H9 (cell line): ENCODE data around the gene PLBD1. TPM values are rescaled to one million over a fixed set of nuclear protein-coding genes. Genes with fewer than 3 reads are reported as not detected.

Experiments used
- DNase-seq: peaks from one replicate; pipeline ENCODE4 v3.0.0-alpha.2; 2017
- H2AFZ ChIP-seq: one replicate; pipeline ENCODE4 v1.6.1; 2013; ENCODE audit warnings: mild to moderate bottlenecking, low read length, control low read depth, moderate library complexity
- H2AK5ac ChIP-seq: 2 replicates; pipeline ENCODE4 v1.6.1; 2013; ENCODE audit warnings: low read length, control low read depth, mixed read lengths; ENCODE audit not compliant: insufficient read length
- H2BK120ac ChIP-seq: one replicate; pipeline ENCODE4 v1.6.1; 2013; ENCODE audit warnings: low read depth, mild to moderate bottlenecking, low read length, control low read depth, inconsistent platforms; ENCODE audit not compliant: poor library complexity, severe bottlenecking
- H2BK12ac ChIP-seq: 2 replicates; pipeline ENCODE4 v1.6.1; 2013; ENCODE audit warnings: low read length, control low read depth, mixed read lengths, low read depth; ENCODE audit not compliant: insufficient read length
- H2BK15ac ChIP-seq: 2 replicates; pipeline ENCODE4 v1.6.1; 2013; ENCODE audit warnings: low read depth, low read length, control low read depth
- H2BK20ac ChIP-seq: one replicate; pipeline ENCODE4 v1.6.1; 2013; ENCODE audit warnings: low read depth, mild to moderate bottlenecking, low read length, control low read depth, inconsistent platforms; ENCODE audit not compliant: poor library complexity, severe bottlenecking
- H2BK5ac ChIP-seq: 2 replicates; pipeline ENCODE4 v1.6.1; 2013; ENCODE audit warnings: low read length, control low read depth, mixed read lengths; ENCODE audit not compliant: insufficient read length
- H3K14ac ChIP-seq: 2 replicates; pipeline ENCODE4 v1.6.1; 2013; ENCODE audit warnings: low read length, control low read depth; ENCODE audit not compliant: insufficient read depth
- H3K18ac ChIP-seq: 2 replicates; pipeline ENCODE4 v1.6.1; 2013; ENCODE audit warnings: low read depth, mild to moderate bottlenecking, mixed read lengths, low read length, control low read depth; ENCODE audit not compliant: insufficient read length
- H3K23ac ChIP-seq: 2 replicates; pipeline ENCODE4 v1.6.1; 2013; ENCODE audit warnings: low read length, control low read depth, mixed read lengths, low read depth; ENCODE audit not compliant: insufficient read length
- H3K23me2 ChIP-seq: 2 replicates; pipeline ENCODE4 v1.6.1; 2013; ENCODE audit warnings: low read depth, mild to moderate bottlenecking, mixed read lengths, low read length, control low read depth; ENCODE audit not compliant: insufficient read length, poor library complexity, severe bottlenecking
- H3K27ac ChIP-seq: 2 replicates; pipeline ENCODE4 v1.5.1; 2013; ENCODE audit warnings: low read length, control low read depth, mixed read lengths, low read depth; ENCODE audit not compliant: insufficient read length
- H3K27me3 ChIP-seq: 2 replicates; pipeline ENCODE4 v1.6.1; 2013; ENCODE audit warnings: low read length, control low read depth, inconsistent platforms; ENCODE audit not compliant: insufficient read depth
- H3K4ac ChIP-seq: 2 replicates; pipeline ENCODE4 v1.6.1; 2013; ENCODE audit warnings: low read depth, mild to moderate bottlenecking, control low read depth, inconsistent platforms, low read length, moderate library complexity
- H3K4me1 ChIP-seq: 2 replicates; pipeline ENCODE4 v1.6.1; 2013; ENCODE audit warnings: low read length, control low read depth, inconsistent platforms; ENCODE audit not compliant: insufficient read depth
- H3K4me2 ChIP-seq: 2 replicates; pipeline ENCODE4 v1.6.1; 2013; ENCODE audit warnings: low read length, control low read depth, mixed read lengths; ENCODE audit not compliant: insufficient read length, insufficient read depth
- H3K56ac ChIP-seq: 2 replicates; pipeline ENCODE4 v1.6.1; 2013; ENCODE audit warnings: low read depth, mild to moderate bottlenecking, mixed read lengths, low read length, control low read depth; ENCODE audit not compliant: insufficient read length
- H3K79me1 ChIP-seq: 2 replicates; pipeline ENCODE4 v1.6.1; 2013; ENCODE audit warnings: low read depth, mild to moderate bottlenecking, moderate library complexity, low read length, control low read depth, inconsistent platforms; ENCODE audit not compliant: insufficient read depth, poor library complexity, severe bottlenecking
- H3K79me2 ChIP-seq: 2 replicates; pipeline ENCODE4 v1.6.1; 2013; ENCODE audit warnings: low read length, control low read depth, inconsistent platforms; ENCODE audit not compliant: insufficient read depth
- H3K9ac ChIP-seq: 2 replicates; pipeline ENCODE4 v1.6.1; 2013; ENCODE audit warnings: low read length, control low read depth, mixed read lengths; ENCODE audit not compliant: insufficient read length; ENCODE audit errors: extremely low read depth
- H3K9me3 ChIP-seq: one replicate; pipeline ENCODE4 v1.6.1; 2013; ENCODE audit warnings: low read depth, low read length, inconsistent platforms; ENCODE audit not compliant: control insufficient read depth
- H3T11ph ChIP-seq: one replicate; pipeline ENCODE4 v1.6.1; 2013; ENCODE audit warnings: mild to moderate bottlenecking, low read length, control low read depth, inconsistent platforms
- H4K20me1 ChIP-seq: one replicate; pipeline ENCODE4 v1.6.1; 2013; ENCODE audit not compliant: control insufficient read depth, insufficient read length, insufficient read depth
- H4K5ac ChIP-seq: 2 replicates; pipeline ENCODE4 v1.6.1; 2013; ENCODE audit warnings: low read depth, mild to moderate bottlenecking, mixed read lengths, low read length, control low read depth; ENCODE audit not compliant: insufficient read length
- H4K8ac ChIP-seq: replicated peaks from 2 replicates; pipeline ENCODE4 v1.6.1; 2013; ENCODE audit warnings: low read length, control low read depth, mixed read lengths, low read depth; ENCODE audit not compliant: insufficient read length
- H4K91ac ChIP-seq: 2 replicates; pipeline ENCODE4 v1.6.1; 2013; ENCODE audit warnings: low read depth, mild to moderate bottlenecking, moderate library complexity, mixed read lengths, low read length, control low read depth; ENCODE audit not compliant: insufficient read length
- H3K27ac Mint-ChIP-seq, 3 experiments: 2 replicates in 2 of 3; 3 replicates in 1 of 3; pipeline ENCODE4 v1.8.0; 2020 to 2021; ENCODE audit warnings: mixed read lengths in 3 of 3, mild to moderate bottlenecking in 1 of 3, moderate library complexity in 1 of 3
- H3K27me3 Mint-ChIP-seq: 2 replicates; pipeline ENCODE4 v1.8.0; 2021; ENCODE audit warnings: low read depth, mild to moderate bottlenecking, moderate library complexity, mixed read lengths
- H3K36me3 Mint-ChIP-seq, 3 experiments: 2 replicates in 2 of 3; 3 replicates in 1 of 3; pipeline ENCODE4 v1.8.0; 2020 to 2021; ENCODE audit warnings: low read depth in 3 of 3, mixed read lengths in 3 of 3; ENCODE audit not compliant: insufficient read depth in 1 of 3
- H3K4me1 Mint-ChIP-seq, 2 experiments: 2 replicates each; pipeline ENCODE4 v1.8.0; 2020; ENCODE audit warnings: mixed read lengths in 2 of 2
- H3K4me3 Mint-ChIP-seq, 2 experiments: 2 replicates in 1 of 2; 3 replicates in 1 of 2; pipeline ENCODE4 v1.8.0; 2020 to 2021; ENCODE audit warnings: mild to moderate bottlenecking in 2 of 2, mixed read lengths in 2 of 2, moderate library complexity in 1 of 2
- H3K9me3 Mint-ChIP-seq, 2 experiments: 2 replicates in 1 of 2; 3 replicates in 1 of 2; pipeline ENCODE4 v1.8.0; 2020; ENCODE audit warnings: mild to moderate bottlenecking in 2 of 2, mixed read lengths in 2 of 2, moderate library complexity in 1 of 2
- WGBS: extraction: QIAGEN DNeasy Blood & Tissue Kit; methylation state at CpG from one replicate; pipeline ENCODE4 v1.1.7; 2013; ENCODE audit warnings: missing lambda C conversion rate, low lambda C conversion rate, mixed read lengths; ENCODE audit not compliant: insufficient read length; ENCODE audit errors: extremely low coverage; 5-methylcytosine and 5-hydroxymethylcytosine counted together
- total RNA-seq: library from RNA; stranded (reverse); gene quantifications from 2 replicates; pipeline ENCODE4 v1.2.1, GENCODE V29; 2021
- TF ChIP-seq, protein P1 (sequence below): fragments of 200-600 bp; sonication (generic); conservative IDR thresholded peaks from 3 replicates; pipeline ENCODE4 v1.8.0; 2021; ENCODE audit warnings: antibody characterized with exemption, mild to moderate bottlenecking

Gene PLBD1
- total RNA-seq, 1 experiment from 2014 or later: 15.5 TPM

DNA sequence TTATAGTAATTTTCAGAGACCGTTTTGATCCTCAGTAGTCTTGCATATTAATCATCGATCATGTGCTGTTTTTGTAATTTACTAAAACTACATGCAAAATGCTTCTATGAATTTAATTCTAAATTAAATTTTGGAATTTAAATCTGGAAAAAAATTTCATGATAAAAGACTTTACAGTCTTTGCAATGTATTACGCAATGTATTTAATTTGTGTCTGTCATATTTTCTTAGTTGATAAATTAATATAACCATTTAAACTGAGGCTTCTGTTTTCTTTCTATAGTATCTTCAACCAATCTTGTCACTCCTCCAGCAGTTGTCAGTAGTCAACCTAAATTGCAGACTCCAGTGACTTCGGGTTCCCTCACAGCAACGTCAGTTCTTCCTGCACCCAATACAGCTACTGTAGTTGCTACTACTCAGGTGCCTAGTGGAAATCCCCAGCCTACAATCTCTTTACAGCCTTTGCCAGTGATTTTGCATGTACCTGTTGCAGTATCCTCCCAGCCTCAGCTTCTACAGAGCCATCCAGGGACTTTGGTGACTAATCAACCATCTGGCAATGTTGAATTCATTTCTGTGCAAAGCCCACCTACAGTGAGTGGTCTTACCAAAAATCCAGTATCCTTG is 107.4 kb downstream of the PLBD1 start:
- Mint-ChIP-seq H3K27ac (peak overlapping the region in 1 of 3 experiments; percentile 85; a peak in 2 of 7 replicates), H3K27me3 (no peaks in the 10 kb centered on the region), H3K4me3 (no peak overlapping the region), H3K4me1 (peaks cover 13 to 17% of the 10 kb centered on the region in 2 experiments), H3K36me3 (peaks cover 25 to 59% (median 50%) of the 10 kb centered on the region in 3 experiments), H3K9me3 (no peaks in the 10 kb centered on the region)
- Histone ChIP-seq H3K14ac (no peak overlapping the region), H3K9ac (no peak overlapping the region), H3K4me1 (no peaks in the 10 kb centered on the region), H3K56ac (no peak overlapping the region), H2BK120ac (no peak overlapping the region), H3T11ph (no peak overlapping the region), H3K79me2 (peaks cover 1% of the 10 kb centered on the region; the same call in 1 of the 2 replicates), H2BK20ac (no peak overlapping the region), H3K9me3 (no peaks in the 10 kb centered on the region), H3K23ac (no peak overlapping the region), H3K18ac (no peak overlapping the region), H3K27me3 (no peaks in the 10 kb centered on the region), H2AFZ (no peak overlapping the region), H2BK15ac (no peak overlapping the region), H2AK5ac (no peak overlapping the region), H3K23me2 (no peaks in the 10 kb centered on the region), H2BK12ac (no peak overlapping the region), H2BK5ac (no peak overlapping the region), H3K79me1 (no peaks in the 10 kb centered on the region), H3K4ac (no peak overlapping the region), H3K27ac (no peak overlapping the region), H3K4me2 (no peak overlapping the region), H4K91ac (no peak overlapping the region), H4K5ac (no peak overlapping the region), H4K20me1 (no peaks in the 10 kb centered on the region), H4K8ac (no peak overlapping the region)
- DNase-seq: no peak
- WGBS: no CpG with 5 or more reads among the region's 5 CpGs
- TF ChIP-seq, protein P1, sequence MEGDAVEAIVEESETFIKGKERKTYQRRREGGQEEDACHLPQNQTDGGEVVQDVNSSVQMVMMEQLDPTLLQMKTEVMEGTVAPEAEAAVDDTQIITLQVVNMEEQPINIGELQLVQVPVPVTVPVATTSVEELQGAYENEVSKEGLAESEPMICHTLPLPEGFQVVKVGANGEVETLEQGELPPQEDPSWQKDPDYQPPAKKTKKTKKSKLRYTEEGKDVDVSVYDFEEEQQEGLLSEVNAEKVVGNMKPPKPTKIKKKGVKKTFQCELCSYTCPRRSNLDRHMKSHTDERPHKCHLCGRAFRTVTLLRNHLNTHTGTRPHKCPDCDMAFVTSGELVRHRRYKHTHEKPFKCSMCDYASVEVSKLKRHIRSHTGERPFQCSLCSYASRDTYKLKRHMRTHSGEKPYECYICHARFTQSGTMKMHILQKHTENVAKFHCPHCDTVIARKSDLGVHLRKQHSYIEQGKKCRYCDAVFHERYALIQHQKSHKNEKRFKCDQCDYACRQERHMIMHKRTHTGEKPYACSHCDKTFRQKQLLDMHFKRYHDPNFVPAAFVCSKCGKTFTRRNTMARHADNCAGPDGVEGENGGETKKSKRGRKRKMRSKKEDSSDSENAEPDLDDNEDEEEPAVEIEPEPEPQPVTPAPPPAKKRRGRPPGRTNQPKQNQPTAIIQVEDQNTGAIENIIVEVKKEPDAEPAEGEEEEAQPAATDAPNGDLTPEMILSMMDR: no peak
